ENCODE measurements around the gene TXNL4B. TPM values are rescaled to one million over a fixed set of nuclear protein-coding genes. Genes with fewer than 3 reads are reported as not detected.

Gene TXNL4B
- total and polyA plus RNA-seq, 11 donors: 4.6 to 13.5 (median 7.0) TPM

DNA sequence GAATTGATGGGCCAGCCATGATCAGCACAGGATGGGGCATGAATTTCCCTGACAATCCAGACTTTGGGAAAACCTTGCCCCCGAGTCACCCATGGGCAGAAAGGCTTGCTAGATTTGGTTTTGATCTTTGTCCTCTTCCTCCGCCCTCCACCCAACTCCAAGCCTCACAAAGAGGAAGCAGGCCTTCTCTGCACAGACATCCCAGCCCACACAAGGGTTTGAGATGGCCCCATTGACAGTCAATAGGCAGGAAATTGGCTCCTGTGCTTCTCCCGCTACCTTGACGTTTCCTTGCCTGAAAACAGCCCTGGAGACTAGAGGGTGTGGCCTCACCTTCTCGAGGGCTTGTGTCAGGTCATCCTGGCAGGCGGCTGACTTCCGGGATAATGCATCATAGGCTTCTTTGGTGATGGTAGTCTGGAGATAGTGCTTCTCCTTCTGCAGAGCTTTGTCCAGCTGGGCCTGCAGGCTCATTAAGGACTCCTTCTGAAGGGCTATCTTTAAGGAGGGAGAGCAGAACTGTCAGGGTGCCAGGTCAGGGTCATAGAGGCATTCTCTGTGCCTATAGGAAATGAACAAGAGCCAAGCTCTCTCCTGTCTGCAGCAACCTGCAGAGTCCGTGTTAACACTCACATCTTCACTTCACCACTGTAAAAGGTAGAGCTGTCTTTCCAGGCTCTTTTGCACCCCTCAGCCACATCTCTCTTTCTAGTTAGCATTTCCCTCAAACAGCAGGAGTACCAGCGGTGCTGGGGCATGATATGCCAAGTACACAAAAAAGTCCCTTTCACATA is 32.4 kb upstream of the TXNL4B start:
- Histone ChIP-seq H3K36me3 (no peaks in the 10 kb centered on the region), H3K4me3 (no peak overlapping the region), H3K27me3 (peaks cover 0 to 15% (median 0%) of the 10 kb centered on the region in 9 donors), H3K27ac (peak overlapping the region in 3 of 12 donors; percentile 22 to 80 (median 25)), H3K9me3 (peaks cover 0 to 7% (median 0%) of the 10 kb centered on the region in 12 donors), H3K4me1 (peaks cover 0 to 22% (median 0%) of the 10 kb centered on the region in 12 donors)
- DNase-seq: no peak
- no peak for ATAC-seq
- WGBS, 4 donors: 76 to 80% (median 77%) methylated on average over 9 of the region's 9 CpGs
- TF ChIP-seq CTCF (IDR thresholded peaks at IDR 0.05): no peak
- TF ChIP-seq POLR2A (IDR thresholded peaks at IDR 0.05): no peak
- intact Hi-C loops (cut with DNase I): loop anchor here (5.0 to 10.0 kb wide), 8 partner anchors 61 to 1831 kb away; partner anchors contain the start of gene HPR (in 1 of the 10)

GRCh38 chr16:72124761-72125634 is 31.6 kb upstream of the TXNL4B start:
- Histone ChIP-seq H3K27ac (peak overlapping the region in 3 of 12 donors; percentile 22 to 80 (median 25)), H3K4me1 (peaks cover 0 to 22% (median 0%) of the 10 kb centered on the region in 12 donors), H3K36me3 (no peaks in the 10 kb centered on the region), H3K9me3 (peaks cover 0 to 7% (median 0%) of the 10 kb centered on the region in 12 donors), H3K27me3 (peaks cover 0 to 8% (median 0%) of the 10 kb centered on the region in 9 donors), H3K4me3 (peak overlapping the region in 1 of 12 donors; percentile 27)
- intact Hi-C loops (cut with DNase I): loop anchor here (5.0 to 10.0 kb wide), 8 partner anchors 60 to 1832 kb away; partner anchors contain the start of gene HPR (in 1 of the 10)
- peak; percentile 32 to 86 (median 84) for ATAC-seq
- peak; percentile 57 to 76 (median 70) for DNase-seq
- WGBS, 4 donors: 28 to 36% (median 30%) methylated on average over 12 to 13 of the region's 13 CpGs
- TF ChIP-seq CTCF (IDR thresholded peaks at IDR 0.05) (peak; percentile 59 to 84 (median 70)), POLR2A (IDR thresholded peaks at IDR 0.05) (no peak)

DNA sequence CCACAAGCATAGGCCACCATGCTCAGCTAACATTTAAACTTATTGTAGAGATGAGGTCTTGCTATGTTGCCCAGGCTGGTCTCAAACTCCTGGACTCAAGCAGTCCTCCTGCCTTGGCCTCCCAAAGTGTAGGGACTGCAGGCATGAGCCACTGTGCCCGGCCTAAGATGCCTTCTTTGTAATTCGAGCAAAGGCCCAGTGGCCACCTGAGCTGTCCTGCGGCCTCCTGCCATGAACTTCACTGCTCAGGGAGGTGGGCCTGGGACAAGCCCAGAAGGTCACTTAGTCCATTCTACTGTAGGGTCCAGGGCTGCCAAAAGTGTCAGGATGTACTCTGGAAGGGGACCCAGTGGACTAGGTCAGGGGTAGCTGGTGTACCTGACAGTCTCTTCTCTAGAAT is 30.7 kb upstream of the TXNL4B start:
- 80 to 97% (median 90%) methylated on average over 1 to 3 of the region's 3 CpGs for WGBS, 4 donors
- Histone ChIP-seq H3K4me1 (peaks cover 0 to 22% (median 0%) of the 10 kb centered on the region in 12 donors), H3K27ac (no peak overlapping the region), H3K4me3 (no peak overlapping the region), H3K27me3 (peaks cover 0 to 4% (median 0%) of the 10 kb centered on the region in 9 donors), H3K9me3 (peaks cover 0 to 7% (median 0%) of the 10 kb centered on the region in 12 donors), H3K36me3 (no peaks in the 10 kb centered on the region)
- no peak for TF ChIP-seq POLR2A (IDR thresholded peaks at IDR 0.05)
- TF ChIP-seq CTCF (IDR thresholded peaks at IDR 0.05): no peak
- ATAC-seq: no peak
- DNase-seq: no peak
- intact Hi-C loops (cut with DNase I): loop anchor here in 7 of 10 donors (10.0 kb wide), 4 partner anchors 59 to 1831 kb away; partner anchors contain the start of gene HPR (in 1 of the 7)
